Measurements from ENCODE around the gene MYL10.
"Not testable (repeated sequence)": the region's sequence is repeated elsewhere in the genome, so short reads cannot be mapped to it uniquely, and the experiment has no call there.

Gene MYL10

GRCh38 chr7:101650579-101651081, 21.5 kb upstream of the MYL10 start:
- no peak for DNase-seq

- DNase-seq: not testable (repeated sequence)
These were observed 18.8 kb upstream of the MYL10 start for GRCh38 chr7:101647876-101648275.

GRCh38 chr7:101645951-101646350, 16.9 kb upstream of the MYL10 start:
- DNase-seq: no peak

GRCh38 chr7:101644879-101645278, 15.8 kb upstream of the MYL10 start:
- DNase-seq: no peak

- DNase-seq: not testable (repeated sequence)
These were observed 10.0 kb upstream of the MYL10 start for GRCh38 chr7:101639127-101639526.

- DNase-seq: no peak
These were observed 7.9 kb upstream of the MYL10 start for GRCh38 chr7:101636822-101637623.

- DNase-seq: no peak
These were observed 6.4 kb upstream of the MYL10 start for GRCh38 chr7:101635484-101635883.

GRCh38 chr7:101634196-101634717, 5.2 kb upstream of the MYL10 start:
- DNase-seq: no peak

- DNase-seq: no peak
These were observed 4.4 kb upstream of the MYL10 start for GRCh38 chr7:101633511-101633910.

GRCh38 chr7:101632641-101633040, 3.5 kb upstream of the MYL10 start:
- no peak for DNase-seq

- no peak for DNase-seq
These were observed 2.2 kb upstream of the MYL10 start for GRCh38 chr7:101631224-101631714.

- no peak for DNase-seq
These were observed 1.5 kb upstream of the MYL10 start for GRCh38 chr7:101630591-101630990.

GRCh38 chr7:101628522-101628921, 574 bp downstream of the MYL10 start:
- no peak for DNase-seq

- no peak for DNase-seq
These were observed 2.3 kb downstream of the MYL10 start for GRCh38 chr7:101626758-101627157.

GRCh38 chr7:101626069-101626671, 2.9 kb downstream of the MYL10 start:
- DNase-seq: no peak

GRCh38 chr7:101625031-101625791, 3.9 kb downstream of the MYL10 start:
- DNase-seq: peak; percentile 29

GRCh38 chr7:101624246-101625001, 4.7 kb downstream of the MYL10 start:
- DNase-seq: peak; percentile 17

- no peak for DNase-seq
These were observed 6.4 kb downstream of the MYL10 start for GRCh38 chr7:101622609-101623173.

- DNase-seq: no peak
These were observed 8.1 kb downstream of the MYL10 start for GRCh38 chr7:101620991-101621390.

- no peak for DNase-seq
These were observed 8.7 kb downstream of the MYL10 start for GRCh38 chr7:101620395-101620794.

GRCh38 chr7:101618916-101619315, 10.2 kb downstream of the MYL10 start:
- DNase-seq: peak; percentile 50
